Left colon (tissue), 2 donors: Measurements from ENCODE around the gene HK1. TPM values are rescaled to one million over a fixed set of nuclear protein-coding genes. Genes with fewer than 3 reads are reported as not detected.

ENCODE experiments used
- ATAC-seq: fragments of 200-7000 bp; cut with Tn5 transposase; one replicate; pipeline ENCODE4 v1.9.1; 2020; ENCODE audit warnings: mild to moderate bottlenecking, moderate library complexity
- DNase-seq, 2 donors: peaks; one replicate each; pipeline ENCODE4 v3.0.0-alpha.2; 2020
- intact Hi-C, 2 donors: fragments of 100-400 bp; cut with DNase I in 1 of 2; cut with micrococcal nuclease in 1 of 2; formaldehyde crosslinking; loops; one replicate each; pipeline versions ENCODE4 v1.11.2 to v1.14.0; 2022; cut with DNase I, micrococcal nuclease
- total RNA-seq, 2 donors: library from RNA; stranded (reverse); fragmentation: NEBNext Ultra II Directional; extraction: Animal tissue kit (Norgen Biotek cat#: 25700); gene quantifications; one replicate each; pipeline ENCODE4 v1.2.1, GENCODE V29; 2021
- donor health status: DM: no; HTN: no; CAD: no.
- donor health status: DM: yes; HTN: yes; CAD: no.

The HK1 gene
- total RNA-seq, 2 donors from 2014 or later = 64.1 to 90.4 TPM

DNA sequence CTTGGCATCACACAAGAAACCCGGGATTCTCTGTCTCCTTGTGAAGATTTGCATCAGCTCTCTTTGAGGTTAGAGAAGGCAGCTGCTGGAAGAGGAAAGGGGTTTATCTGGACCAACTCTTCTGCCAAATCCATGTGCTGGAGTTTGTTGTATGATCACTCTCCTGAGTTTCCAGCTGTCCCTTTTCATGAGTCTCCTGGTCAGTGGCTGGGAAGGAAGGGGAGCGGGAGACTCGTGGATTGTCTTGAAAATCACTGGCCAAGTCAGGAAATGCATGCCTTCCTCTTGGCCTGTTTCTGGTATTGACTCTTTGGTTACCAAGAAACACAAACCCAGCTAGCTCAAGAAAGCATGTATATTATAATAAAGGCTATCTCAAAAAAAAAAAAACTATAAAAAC lies 99.6 kb downstream of the HK1 start:
- ATAC-seq = no peak
- intact Hi-C loops = no loop called here
- DNase-seq = no peak

DNA sequence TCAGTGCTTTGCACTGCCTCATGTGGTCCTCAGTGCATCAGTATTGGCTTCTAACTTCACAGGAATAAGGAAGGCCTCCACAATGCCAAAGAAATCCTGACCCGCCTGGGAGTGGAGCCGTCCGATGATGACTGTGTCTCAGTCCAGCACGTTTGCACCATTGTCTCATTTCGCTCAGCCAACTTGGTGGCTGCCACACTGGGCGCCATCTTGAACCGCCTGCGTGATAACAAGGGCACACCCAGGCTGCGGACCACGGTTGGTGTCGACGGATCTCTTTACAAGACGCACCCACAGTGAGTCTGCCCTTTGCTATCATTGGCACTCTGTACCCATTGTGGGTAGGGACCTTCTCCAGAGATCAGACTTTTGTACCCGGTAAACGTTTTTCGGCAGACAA lies 101.5 kb downstream of the HK1 start:
- intact Hi-C loops = loop anchor here in 1 of 2 donors (10.0 kb wide), 1 partner anchor 55 kb away; no protein-coding TSS in a partner anchor
- DNase-seq (no peak), ATAC-seq (no peak)

- intact Hi-C loops = loop anchor here in 1 of 2 donors (10.0 kb wide), 1 partner anchor 58 kb away; no protein-coding TSS in a partner anchor
These were observed 104.3 kb downstream of the HK1 start for GRCh38 chr10:69382382-69383117.

GRCh38 chr10:69383558-69383957 lies 105.3 kb downstream of the HK1 start:
- ATAC-seq = no peak
- intact Hi-C loops = loop anchor here in 1 of 2 donors (10.0 kb wide), 1 partner anchor 59 kb away; no protein-coding TSS in a partner anchor
- DNase-seq = no peak

More at GRCh38 chr10:69382382-69383117, 104.3 kb downstream of the HK1 start:
- no peak for DNase-seq
- no peak for ATAC-seq

DNA sequence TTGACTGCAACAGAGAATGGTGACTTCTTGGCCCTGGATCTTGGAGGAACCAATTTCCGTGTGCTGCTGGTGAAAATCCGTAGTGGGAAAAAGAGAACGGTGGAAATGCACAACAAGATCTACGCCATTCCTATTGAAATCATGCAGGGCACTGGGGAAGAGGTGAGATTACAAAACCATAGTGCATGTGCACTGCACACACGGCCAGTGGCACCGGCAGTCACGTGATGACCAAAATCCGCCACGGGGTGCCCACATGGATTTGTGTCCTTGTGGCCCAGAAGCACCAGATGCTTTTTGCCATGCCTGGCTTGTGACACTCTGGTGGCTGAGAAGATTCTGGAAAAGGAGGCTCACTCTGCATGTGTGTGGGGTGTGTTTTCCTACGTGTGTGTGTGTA lies 106.0 kb downstream of the HK1 start:
- intact Hi-C loops = loop anchor here in 1 of 2 donors (10.0 kb wide), 1 partner anchor 60 kb away; no protein-coding TSS in a partner anchor

DNA sequence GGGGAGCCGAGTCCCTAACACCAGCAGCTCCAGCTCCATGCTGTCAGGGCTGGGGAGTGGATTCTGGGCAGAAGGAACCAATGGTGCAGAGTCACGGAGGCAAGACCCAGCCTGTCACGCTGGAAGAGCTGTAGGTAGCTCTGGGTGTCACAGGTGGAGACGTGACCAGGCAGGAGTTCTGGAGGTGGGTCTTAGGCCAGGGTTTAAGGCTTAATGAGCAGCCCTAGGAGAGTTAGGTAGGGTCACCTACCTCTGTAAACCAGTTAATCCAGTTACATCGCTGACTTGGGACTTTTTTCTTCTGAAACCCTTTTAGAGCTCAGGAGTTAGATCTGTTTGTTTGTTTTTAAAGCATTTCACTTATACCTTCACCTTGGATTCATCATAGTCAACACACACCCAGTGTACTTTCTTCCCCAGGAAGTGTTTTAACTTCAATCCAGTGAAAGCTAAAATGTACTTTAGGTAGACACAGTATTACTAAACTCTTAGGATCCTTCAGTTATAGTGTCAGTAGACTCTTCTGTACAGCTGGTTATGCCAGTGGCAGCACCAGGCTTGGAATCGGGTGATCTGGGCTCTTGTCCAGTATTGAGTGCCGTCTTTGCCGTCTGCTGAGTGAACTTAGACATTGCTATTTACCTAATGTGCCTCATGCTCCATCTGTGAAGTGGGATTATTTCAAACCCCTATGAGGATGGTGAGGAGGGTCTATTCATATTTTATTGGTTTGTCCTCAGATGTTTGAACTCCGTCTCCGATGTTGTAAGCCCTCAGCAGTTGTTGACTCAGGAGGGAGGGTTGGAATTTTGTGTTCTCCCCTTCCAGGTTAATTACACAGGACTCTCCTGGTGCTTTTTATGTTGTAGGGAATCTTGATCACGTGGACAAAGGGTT lies 107.4 kb downstream of the HK1 start:
- DNase-seq (no peak), ATAC-seq (peak; percentile 65)
- intact Hi-C loops = loop anchor here in 1 of 2 donors (10.0 kb wide), 1 partner anchor 61 kb away; no protein-coding TSS in a partner anchor

More for the DNA sequence above, 106.0 kb downstream of the HK1 start:
- no peak for DNase-seq
- ATAC-seq = no peak

GRCh38 chr10:69387500-69387899 lies 109.2 kb downstream of the HK1 start:
- ATAC-seq (no peak), DNase-seq (no peak)
- intact Hi-C loops = loop anchor here in 1 of 2 donors (10.0 kb wide), 1 partner anchor 63 kb away; no protein-coding TSS in a partner anchor

GRCh38 chr10:69388488-69388887 lies 110.2 kb downstream of the HK1 start:
- ATAC-seq (no peak), DNase-seq (no peak)
- intact Hi-C loops = loop anchor here in 1 of 2 donors (10.0 kb wide), 1 partner anchor 64 kb away; no protein-coding TSS in a partner anchor

DNA sequence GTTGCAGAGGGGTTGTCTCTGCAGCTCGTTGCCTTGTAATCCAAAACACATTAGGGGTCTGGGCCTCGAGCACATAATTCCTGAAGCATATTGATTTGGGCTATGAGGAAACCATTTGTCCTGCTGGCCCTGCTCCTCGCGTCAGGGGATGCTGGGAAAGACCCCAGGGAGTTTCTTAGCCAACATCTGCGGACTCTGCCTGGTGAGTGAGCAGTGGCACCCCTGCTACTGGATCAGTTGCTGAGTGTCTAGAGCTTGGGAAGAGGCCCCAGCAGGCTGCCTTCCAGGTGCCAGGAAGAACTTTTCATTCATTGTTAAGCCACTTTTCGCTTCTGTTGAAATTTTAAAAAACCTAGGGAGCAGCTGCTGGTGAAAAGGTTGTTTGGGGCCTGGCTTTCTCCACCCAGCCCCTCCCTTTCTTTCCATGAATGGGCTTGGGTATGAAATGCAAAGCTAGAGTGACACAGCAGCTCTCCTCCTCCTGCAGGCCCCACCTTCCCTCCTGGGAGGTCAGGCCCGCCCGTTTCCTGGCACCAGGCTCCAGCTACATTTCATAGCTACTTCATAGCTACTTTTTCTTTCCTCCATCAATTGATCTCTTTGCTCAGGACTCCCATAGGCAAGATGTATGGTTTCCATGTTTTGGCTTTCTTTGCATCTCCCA lies 111.7 kb downstream of the HK1 start:
- intact Hi-C loops = loop anchor here (5.0 to 10.0 kb wide), 2 partner anchors 65 to 153 kb away; no protein-coding TSS in a partner anchor
- ATAC-seq (peak; percentile 62), DNase-seq (peak in 1 of 2 donors; percentile 45)

- intact Hi-C loops = loop anchor here (5.0 kb wide), 1 partner anchor 154 kb away; no protein-coding TSS in a partner anchor
These were observed 112.9 kb downstream of the HK1 start for GRCh38 chr10:69391158-69391557.

DNA sequence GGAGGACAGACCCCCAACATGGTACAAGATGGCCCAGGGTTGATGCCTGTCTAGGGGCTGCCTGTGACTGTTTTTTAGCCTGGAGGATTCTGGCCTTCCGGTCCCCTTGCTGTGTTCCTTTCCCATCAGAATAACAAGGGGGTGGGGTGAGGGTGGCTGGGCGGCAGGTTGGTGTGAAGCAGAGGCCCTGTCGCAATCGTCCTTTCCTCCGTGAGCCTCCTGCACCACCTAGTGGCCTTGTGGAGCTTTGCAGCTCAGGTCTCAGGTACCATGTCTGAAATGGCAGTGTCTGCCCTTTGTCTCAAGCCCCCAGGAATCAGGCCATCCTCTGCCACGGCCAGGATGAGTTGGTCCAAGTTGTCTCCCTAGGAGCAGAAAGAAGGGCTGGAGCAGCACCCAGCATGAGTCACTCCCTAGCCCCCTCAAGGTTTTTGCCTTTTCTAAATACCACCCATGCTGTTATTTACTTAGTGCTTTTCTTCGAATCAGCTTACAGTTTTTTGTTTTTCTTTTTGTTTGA lies 114.2 kb downstream of the HK1 start:
- intact Hi-C loops = loop anchor here (5.0 kb wide), 1 partner anchor 155 kb away; no protein-coding TSS in a partner anchor
- DNase-seq (peak; percentile 80 to 85), ATAC-seq (peak; percentile 93)

More at GRCh38 chr10:69391158-69391557, 112.9 kb downstream of the HK1 start:
- no peak for DNase-seq
- no peak for ATAC-seq

DNA sequence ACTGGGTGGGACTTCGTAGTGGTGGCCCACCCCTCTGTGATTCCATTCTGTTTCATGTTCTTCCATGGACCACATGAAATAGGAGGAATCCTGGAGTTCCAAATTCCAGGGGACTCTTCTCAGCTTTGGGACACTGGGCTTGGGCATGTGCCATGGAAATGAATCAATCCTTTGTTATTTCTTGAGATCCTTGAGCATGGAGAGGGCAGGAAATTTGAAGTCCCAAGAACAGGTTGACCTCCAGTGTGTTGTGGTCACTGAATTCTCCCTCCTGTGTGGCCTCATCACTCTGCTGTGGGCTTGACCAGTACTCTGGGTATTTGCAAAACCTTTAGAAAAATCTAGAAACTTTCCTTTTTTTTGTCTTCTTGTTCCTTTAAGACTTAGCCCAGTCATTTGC lies 115.7 kb downstream of the HK1 start:
- no peak for DNase-seq
- intact Hi-C loops = loop anchor here (5.0 kb wide), 1 partner anchor 157 kb away; no protein-coding TSS in a partner anchor
- ATAC-seq = no peak

DNA sequence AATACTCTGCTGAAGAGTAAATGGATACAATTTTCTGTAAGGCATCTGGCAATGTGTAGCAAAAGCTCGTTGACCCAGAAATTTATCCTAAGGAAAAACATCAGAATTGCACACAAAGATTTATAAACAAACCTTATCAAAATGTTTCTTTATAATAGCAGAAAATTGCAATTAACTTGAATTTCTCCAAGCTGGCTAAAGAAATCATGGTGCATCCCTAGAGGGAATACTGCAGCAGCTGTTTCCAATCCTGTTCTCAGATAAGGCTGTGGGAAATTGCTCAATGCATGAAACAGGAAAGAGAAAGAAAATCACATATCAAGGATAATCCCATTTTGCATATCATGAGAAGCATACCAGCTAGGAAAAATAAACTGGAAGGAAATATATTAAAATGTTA lies 119.7 kb downstream of the HK1 start:
- ATAC-seq (no peak), DNase-seq (no peak)
- intact Hi-C loops = no loop called here

GRCh38 chr10:69398466-69398865 lies 120.2 kb downstream of the HK1 start:
- ATAC-seq (no peak), DNase-seq (no peak)
- intact Hi-C loops = no loop called here

- DNase-seq (no peak), ATAC-seq (no peak)
- intact Hi-C loops = no loop called here
These were observed 122.6 kb downstream of the HK1 start for GRCh38 chr10:69400936-69401335.

- intact Hi-C loops = no loop called here
- no peak for DNase-seq
- no peak for ATAC-seq
These were observed 123.1 kb downstream of the HK1 start for GRCh38 chr10:69401416-69401815.

DNA sequence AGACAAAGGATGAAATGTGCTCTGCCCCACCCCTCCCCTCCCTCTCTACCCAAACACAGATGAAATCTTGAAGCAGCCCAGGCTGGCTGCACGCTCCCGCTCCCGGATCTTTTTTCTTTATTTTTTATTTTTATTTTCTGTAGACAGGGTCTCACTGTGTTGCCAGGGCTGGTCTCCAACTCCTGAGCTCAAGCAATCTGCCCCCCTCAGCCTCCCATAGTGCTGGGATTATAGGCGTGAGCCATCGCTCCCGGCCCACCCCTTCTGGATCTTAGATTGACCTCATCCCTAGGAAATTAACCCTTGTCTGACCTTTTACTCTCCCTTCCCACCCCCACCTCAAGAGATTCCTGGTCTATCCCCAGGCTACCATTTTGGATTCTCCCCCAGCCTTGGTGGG lies 124.1 kb downstream of the HK1 start:
- intact Hi-C loops = no loop called here
- DNase-seq (no peak), ATAC-seq (no peak)

DNA sequence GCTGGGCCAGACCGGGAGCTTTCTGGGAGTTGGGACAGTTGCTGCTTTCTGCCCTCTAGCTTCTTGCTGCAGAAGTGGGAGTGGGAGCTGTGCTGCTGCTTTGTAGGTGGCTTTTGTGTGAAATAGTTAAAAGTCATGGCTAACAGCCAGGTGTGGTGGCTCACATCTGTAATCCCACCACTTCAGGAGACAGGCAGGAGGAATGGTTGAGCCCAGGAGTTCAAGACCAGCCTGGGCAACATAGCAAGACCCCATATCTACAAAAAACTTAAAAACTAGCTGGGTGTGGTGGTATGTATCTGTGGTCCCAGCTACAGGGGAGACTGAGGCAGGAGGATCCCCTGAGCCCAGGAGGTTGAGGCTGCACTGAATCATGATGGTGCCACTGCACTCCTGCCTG lies 124.8 kb downstream of the HK1 start:
- DNase-seq = no peak
- ATAC-seq = no peak
- intact Hi-C loops = no loop called here
